Fibroblast of lung (primary cell): Measurements from ENCODE around the gene TWNK.

Source experiments
- EZH2 ChIP-seq: IDR thresholded peaks from 2 replicates; pipeline ENCODE4 v1.5.1; 2012; ENCODE audit warnings: low read length, control low read depth, mild to moderate bottlenecking; ENCODE audit errors: missing control alignments
- TF ChIP-seq, protein P1 (sequence below), 2 donors: IDR thresholded peaks in 1 of 2; conservative IDR thresholded peaks in 1 of 2; 1 replicate in 1 of 2; 2 replicates in 1 of 2; pipeline ENCODE4 v1.5.1; 2011 to 2012; ENCODE audit warnings: low read length in 2 of 2, control low read depth in 1 of 2, inconsistent platforms in 1 of 2, low read depth in 1 of 2, mild to moderate bottlenecking in 1 of 2

DNA sequence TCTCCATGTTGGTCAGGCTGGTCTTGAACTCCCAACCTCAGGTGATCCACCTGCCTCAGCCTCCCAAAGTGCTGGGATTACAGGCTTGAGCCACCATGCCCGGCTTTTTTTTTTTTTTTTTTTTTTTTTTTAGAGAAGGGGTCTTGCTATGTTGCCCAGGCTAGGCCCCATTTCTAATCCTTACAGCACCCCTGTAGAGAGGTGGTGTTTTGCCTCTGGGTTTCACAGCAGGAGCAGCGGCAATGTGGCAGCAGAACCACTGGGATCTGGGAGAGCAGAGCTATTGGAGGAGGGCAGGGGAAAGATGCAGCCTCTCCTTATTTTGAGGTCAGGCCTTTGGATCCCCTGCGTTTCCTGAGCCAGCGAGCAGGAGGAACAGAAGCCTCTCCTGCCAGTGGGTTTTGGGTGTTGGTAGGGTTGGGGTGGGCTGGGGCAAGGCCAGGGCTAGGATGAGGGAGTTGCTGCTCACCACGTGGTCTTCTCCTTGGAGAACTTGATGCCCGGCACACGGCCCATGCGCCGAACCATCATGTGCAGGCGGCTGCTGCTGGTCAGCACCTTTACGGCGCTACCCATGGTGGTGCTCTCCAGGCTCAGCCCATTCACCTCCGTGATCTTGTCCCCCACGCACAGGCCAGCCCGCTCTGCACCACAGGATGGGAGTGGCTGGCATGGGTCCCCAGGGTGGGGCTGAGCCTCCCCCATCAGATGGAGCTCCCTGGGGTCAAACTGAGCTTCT is 35.8 kb downstream of the TWNK start:
- TF ChIP-seq, protein P1, sequence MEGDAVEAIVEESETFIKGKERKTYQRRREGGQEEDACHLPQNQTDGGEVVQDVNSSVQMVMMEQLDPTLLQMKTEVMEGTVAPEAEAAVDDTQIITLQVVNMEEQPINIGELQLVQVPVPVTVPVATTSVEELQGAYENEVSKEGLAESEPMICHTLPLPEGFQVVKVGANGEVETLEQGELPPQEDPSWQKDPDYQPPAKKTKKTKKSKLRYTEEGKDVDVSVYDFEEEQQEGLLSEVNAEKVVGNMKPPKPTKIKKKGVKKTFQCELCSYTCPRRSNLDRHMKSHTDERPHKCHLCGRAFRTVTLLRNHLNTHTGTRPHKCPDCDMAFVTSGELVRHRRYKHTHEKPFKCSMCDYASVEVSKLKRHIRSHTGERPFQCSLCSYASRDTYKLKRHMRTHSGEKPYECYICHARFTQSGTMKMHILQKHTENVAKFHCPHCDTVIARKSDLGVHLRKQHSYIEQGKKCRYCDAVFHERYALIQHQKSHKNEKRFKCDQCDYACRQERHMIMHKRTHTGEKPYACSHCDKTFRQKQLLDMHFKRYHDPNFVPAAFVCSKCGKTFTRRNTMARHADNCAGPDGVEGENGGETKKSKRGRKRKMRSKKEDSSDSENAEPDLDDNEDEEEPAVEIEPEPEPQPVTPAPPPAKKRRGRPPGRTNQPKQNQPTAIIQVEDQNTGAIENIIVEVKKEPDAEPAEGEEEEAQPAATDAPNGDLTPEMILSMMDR (conservative IDR thresholded peaks at IDR 0.05 in 1 of 2, IDR thresholded peaks at IDR 0.05 in 1 of 2; ENCODE audit: low read depth in 1 of 2, low read length in 2 of 2) = no peak
- TF ChIP-seq EZH2 = no peak
